GM18502 (cell line): ENCODE results near the gene DHTKD1.

ENCODE experiments used
- ATAC-seq: cut with Tn5 transposase; IDR thresholded peaks from one replicate; pipeline ENCODE4 v1.9.1; 2021; ENCODE audit warnings: mild to moderate bottlenecking; ENCODE audit not compliant: unreplicated experiment, poor library complexity

Gene DHTKD1, protein sequence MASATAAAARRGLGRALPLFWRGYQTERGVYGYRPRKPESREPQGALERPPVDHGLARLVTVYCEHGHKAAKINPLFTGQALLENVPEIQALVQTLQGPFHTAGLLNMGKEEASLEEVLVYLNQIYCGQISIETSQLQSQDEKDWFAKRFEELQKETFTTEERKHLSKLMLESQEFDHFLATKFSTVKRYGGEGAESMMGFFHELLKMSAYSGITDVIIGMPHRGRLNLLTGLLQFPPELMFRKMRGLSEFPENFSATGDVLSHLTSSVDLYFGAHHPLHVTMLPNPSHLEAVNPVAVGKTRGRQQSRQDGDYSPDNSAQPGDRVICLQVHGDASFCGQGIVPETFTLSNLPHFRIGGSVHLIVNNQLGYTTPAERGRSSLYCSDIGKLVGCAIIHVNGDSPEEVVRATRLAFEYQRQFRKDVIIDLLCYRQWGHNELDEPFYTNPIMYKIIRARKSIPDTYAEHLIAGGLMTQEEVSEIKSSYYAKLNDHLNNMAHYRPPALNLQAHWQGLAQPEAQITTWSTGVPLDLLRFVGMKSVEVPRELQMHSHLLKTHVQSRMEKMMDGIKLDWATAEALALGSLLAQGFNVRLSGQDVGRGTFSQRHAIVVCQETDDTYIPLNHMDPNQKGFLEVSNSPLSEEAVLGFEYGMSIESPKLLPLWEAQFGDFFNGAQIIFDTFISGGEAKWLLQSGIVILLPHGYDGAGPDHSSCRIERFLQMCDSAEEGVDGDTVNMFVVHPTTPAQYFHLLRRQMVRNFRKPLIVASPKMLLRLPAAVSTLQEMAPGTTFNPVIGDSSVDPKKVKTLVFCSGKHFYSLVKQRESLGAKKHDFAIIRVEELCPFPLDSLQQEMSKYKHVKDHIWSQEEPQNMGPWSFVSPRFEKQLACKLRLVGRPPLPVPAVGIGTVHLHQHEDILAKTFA

DNA sequence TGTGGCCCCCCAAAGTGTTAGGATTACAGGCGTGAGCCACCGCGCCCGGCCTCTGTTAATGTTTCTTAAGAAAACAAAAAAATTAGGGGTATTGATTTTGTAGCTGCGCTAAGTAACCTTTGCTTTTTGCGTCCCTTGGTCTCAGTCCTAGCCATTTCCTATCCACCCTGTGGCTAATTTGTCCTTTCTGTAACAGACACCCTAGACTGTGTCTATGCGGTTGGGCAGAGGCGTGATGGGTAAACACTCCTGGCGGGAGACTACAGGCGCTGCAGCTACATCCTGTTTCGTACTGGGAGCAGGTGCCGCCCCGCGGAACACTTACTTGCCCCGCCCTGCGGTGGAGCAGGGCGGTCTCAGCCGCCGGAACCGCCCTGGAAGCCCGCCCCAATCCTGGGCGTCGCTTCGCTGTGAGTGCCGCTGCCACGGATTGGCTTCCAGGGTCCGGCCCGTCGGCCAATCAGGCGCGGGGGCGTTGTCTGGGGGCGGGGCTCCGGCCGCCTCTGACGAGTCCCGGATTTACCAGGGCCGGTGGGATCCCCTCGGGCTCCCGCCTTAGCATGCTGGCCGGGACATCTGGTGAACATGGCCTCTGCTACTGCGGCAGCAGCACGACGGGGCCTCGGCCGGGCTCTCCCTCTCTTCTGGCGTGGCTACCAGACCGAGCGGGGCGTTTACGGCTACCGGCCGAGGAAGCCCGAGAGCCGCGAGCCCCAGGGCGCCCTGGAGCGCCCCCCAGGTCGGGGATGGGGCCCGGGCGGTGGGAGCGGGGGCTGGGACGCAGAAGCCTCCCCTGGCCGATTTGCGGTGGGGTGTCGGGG is at the start of gene DHTKD1:
TSS of gene DHTKD1 (plus strand) at position 506 of the 821 bp plus-strand sequence. CDS start at position 586, 80 bp downstream.
- ATAC-seq, result peak; percentile 97

DNA sequence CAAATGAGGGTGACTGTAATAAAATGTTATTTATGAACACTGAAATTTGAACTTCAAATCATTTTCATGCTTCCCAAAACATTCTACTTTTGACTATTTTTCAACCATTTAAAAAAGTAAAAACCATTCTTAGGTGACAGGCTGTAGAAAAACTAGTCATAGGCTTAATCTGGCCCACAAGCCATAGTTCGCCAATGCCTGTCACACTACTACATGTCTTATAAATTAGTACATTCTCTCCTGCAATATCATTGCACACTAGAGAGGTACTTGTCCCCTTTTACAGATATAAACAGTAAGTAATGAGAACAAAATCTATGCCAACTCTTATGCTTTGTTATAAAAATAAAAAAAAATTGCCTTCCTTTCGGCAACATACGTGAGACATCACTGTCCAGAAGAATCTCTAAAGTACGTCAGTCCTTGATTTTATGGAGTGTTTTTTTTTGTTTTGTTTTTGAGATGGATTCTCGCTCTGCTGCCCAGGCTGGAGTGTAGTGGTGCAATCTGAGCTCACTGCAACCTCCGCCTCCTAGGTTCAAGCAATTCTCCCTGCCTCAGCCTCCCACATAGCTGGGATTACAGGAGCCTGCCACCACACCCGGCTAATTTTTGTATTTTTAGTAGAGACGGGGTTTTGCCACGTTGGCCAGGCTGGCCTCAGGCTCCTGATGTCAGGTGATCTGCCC is 49.3 kb upstream of the DHTKD1 start:
- no peak for ATAC-seq

DNA sequence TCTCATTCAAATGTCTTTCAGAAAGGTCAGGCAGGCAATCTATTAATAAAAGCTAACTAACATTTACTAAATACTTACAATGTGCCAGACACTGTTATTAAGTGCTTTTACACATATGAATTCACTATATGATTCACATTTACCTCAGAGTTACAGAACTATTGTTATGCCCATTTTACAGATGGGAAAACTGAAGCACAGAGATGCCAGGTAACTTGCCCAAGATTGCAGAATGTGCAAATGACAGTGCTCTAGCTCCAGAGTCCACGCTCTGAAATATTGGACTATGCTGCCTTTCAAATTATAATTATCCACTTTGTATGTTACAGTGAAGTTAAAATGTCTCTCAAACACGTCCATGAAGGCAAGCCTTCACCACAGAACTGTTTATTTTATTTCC is 48.2 kb upstream of the DHTKD1 start:
- no peak for ATAC-seq

DNA sequence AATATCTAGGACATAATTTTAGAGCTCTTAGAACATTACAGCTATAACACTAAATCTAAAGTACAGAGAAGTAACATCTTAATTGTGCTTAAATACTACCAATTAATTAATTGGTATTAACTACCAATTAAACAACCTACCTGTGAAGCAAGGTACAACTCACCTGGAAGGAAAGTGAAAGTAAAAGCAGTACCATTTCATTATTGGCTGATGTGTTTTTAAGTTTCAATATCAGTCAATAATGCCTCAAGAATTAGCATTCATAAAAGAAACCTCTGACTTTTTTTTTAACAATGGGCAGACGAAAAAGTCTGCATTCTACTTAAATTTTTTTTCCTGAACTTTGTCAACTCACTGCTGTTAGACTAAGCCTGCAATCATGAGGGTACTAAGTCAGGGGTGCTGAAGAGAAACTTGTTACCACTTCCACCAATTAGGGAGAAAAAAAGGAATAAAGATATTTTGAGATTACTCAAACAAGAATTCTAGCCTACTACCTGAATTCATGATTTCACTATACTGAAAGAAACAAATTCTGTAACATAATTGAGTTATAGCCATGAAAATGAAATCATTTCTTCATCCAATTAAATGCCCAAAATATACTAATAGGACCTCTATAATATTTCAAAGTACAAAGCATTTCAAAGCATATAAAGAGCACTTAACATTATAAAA is 46.0 kb upstream of the DHTKD1 start:
- ATAC-seq, result no peak

DNA sequence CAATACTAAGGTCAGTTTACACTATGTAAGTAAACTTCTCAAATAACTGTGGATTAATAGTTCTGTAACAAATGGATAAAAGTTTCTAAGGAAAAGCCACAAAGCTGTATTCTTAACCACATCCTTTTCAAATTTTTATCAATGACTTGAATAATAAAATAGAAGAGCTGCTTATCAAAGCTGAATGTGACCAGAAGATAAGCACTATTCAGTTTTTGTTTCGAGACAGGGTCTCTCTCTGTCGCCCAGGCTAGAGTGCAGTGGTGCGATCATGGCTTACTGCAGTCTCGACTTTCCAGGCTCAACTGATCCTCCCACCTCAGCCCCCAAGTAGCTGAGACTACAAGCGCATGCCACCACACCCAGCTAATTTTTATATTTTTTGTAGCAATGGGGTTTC is 43.2 kb upstream of the DHTKD1 start:
- no peak for ATAC-seq

DNA sequence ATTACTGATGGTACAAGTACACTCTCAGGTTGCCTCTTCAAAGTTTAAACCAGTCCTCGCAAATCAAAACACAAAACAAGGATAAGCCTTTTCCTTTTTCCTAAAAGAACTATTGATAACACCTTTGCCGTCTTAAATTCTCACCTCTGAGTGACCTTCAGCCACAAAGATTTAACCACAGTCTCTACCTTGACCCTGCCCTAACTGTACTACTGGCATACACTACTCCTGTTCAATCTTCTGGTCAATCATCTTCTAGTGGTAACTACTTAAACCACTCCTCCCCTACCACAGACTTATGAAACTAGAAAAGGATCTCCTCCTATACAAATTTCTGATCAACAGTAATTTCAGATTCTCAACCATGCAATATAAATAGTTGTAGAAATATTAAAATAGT is 41.2 kb upstream of the DHTKD1 start:
- ATAC-seq, result peak; percentile 83

DNA sequence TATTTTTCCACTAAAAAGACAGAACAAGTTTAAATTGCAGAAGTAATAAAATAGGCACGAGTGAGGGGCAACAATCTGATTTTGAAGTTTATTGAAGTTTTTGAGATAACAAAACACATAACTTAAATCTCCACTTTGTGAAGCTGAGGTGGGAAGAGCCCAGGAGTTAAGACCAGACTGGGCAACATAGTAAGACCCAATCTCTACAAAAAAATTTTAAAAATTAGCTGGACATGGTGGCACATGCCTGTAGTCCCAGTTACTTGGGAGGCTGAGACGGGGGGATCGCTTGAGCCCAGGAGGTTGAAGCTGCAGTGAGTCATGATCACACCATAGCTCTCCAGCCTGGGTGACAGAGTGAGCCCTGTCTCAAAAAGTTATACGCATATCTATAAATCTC is 37.4 kb upstream of the DHTKD1 start:
- ATAC-seq, result no peak

DNA sequence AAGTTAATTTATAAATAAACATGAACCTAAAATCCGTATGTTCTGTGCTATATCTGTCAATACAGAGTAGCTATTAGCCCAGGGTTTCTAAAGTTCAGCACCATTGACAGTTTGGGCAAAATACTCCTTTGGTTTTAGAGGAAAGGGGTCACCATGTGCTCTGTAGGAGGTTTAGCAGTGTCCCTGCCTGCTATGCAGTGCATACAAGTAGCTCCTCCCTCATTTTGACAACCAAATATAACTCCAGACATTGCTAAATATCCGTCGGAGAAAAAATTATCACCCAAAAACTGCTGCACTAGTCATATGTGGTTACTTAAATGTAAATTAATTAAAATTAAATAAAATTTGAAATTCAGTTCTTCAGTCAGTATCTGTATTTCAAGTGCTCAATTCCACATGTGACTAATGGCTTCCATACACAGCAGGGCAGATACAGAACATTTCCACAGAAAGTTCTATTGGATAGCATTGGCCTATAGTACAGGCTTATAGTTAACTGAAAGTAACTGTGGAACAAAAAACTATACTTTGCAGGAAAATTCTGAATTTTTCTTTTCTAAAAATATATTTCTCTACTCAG is 32.6 kb upstream of the DHTKD1 start:
- ATAC-seq, result no peak

DNA sequence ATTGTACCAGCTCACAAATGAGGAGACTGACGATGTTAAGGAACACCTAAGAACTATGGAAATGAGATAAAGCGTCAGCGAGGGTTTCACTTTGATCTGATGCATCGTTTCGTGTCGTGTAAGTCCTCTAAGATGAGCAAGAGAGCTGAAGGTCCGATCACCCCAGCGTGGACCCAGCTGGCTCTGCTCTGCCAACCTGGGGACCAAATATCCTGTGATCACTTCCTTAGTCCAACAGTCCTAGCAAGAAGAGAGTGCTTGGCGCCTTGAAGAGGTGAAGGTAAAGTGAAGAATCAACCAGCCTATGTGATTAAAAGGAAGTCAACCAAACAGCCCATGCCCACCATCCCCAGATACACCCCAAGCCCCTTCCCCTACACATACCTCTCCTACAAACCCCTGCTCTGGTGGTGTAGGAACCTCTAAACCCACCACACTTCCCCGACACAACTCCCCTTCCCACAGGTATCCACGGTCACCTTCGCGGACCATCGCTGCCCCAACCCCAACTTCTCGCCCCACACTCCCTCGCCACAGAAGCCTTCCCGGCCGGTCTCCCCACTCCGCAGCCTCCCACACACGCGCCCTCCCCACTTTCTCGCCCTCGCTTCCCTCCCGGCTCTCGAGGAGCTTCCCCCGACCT is 26.9 kb upstream of the DHTKD1 start:
- no peak for ATAC-seq

DNA sequence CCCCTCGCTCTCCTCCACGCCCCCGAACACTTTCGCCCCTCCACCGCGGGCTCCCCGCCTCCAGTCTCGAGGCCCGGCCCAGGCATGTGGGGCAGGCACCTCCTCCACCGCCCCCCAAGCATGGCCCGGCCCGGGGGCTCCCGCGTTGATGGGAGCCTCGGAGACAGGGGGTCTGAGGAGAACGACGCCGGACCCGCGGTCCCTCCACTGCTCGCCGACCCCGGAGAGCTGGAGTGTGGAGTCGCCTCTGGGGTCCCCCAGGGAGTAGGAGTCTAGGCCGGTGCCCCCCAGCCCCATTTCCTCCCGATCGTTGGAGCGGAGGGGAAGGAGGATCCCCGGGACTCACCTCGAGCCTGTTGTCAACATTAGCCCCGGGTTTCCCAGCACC is 26.4 kb upstream of the DHTKD1 start:
- ATAC-seq, result peak; percentile 10

DNA sequence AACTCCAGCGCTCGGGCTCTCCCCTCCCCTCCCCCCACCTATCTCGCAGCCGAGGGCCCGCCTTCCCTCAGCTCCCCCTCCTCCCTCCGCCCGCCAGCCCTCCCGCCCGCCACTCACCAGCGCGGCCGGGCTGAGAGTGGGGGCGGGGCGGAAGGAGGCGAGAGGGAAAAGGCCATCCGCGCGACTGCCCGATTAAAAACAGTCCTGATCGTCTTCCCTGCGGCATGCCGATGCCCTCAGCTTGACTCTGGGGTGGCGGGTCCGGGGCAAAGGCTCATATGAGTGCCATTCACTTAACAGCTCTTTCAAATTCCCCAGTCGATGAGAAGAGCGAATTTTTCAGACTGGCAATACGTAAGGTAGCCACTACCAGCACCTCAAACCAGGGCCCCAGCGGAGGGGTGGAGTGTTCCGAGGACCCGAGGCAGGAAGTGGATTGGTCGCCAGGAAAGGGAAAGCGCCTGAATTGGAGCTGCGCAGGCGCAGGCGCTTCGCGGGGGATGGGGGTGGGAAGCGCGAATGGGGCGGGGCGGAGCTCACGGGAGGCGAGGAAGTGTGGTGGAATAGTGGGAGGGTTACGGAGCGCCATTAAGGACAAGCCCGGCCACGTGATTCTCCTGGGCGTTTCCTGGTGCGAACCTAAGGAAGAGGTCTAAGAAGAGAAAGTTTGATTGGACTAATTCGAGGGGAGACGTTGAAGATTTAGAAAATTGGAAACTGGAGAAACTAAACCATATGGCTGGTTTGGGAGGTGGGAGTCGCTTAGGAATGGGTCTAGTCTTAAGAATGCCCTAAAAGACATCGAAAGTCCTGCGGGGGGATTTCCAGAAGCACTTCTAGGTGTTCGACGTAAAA is 25.7 kb upstream of the DHTKD1 start, which contains the start of gene UPF2:
TSS of gene UPF2 (minus strand) at position 13 of the 855 bp plus-strand sequence. CDS start 7,386 bp downstream, outside the sequence.
- ATAC-seq, result peak; percentile 62

DNA sequence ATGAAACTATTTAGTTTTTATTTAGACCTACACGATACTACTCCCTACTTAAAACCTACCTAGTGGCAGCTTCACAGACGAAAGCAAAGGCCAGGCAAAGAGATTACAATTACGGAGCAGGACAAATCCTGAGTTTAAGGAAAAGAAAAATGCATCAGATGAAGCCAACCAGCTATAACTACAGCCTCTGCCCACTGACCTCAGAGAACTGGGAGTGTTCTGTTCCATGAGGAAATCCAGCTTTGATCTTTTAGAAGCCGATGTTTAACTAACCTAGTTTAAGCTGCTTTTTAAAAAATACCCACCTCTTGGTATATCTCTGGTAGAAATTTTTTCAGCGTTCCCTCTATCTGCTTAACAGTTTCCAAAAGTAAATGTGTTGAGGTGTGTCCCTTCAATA is 23.2 kb upstream of the DHTKD1 start:
- no peak for ATAC-seq

DNA sequence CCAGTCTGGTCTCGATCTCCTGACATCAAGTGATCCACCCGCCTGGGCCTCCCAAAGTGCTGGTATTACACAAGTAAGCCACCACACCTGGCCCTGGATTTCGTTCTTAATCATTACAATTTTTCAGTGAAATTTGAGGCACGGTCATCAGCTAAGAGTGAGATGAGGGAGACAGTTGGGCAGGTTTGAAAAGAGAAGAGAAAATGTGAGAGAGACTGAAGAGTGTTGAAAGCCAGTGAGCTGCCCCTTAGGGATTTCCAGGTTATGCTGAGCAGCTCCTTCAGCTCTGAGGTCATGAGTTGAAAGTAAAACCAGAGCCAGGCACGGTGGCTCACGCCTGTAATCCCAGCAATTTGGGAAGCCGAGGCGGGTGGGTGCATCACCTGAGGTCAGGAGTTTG is 20.2 kb upstream of the DHTKD1 start:
- peak; percentile 30 for ATAC-seq

DNA sequence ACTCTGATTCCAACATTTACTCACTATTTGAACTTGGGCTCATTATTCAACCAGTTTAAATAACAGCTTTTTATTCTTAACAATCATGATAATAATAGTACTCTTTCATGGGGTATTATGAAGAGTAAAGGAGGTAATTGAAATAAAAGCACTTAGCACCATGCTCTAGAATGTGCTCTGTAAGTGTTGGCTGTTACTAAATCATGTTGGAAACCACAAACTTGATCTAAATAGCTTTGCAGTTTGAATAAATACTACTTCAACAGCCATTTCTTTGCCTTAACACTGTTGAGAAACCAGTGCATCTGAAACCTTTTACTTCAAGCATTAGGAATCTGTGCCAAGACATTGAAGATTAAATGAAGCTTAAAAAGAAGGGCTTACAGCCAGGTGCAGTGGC is 18.2 kb upstream of the DHTKD1 start:
- no peak for ATAC-seq

DNA sequence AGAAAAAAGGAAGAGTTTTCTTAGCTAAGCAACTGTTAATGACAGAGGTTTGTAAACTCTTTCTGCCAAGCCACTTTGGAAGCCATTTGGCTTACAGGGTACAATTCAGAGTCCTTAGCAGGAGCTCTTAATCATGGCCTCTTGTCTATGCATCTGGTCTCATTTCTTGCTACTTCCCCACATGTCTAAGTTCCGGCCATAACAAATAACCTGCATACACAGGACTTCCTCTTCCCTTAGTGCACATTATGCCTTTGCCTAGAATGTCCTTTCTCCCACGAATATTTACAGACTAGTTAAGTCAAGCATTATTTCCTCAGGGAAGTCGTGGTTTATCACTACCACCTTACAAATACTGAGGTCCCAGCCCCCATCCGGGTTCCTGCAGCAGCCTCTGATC is 17.5 kb upstream of the DHTKD1 start:
- ATAC-seq, result no peak

DNA sequence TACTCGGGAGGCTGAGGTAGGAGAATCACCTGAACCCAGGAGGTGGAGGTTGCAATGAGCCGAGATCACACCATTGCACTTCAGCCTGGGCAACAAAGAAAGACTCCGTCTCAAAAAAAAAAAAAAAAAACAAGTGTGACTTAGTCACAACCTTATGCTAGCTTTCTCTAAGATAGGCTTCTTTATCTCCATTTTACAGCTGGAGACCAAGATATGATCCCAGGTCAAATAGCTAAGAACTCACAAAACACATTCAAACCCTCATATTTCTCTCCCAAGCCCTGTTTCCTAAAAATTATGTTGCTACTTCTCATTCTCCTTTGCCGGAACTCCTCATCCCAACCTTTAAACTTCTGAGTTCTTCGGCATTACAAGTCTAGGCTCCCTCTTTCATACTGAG is 13.0 kb upstream of the DHTKD1 start:
- no peak for ATAC-seq

DNA sequence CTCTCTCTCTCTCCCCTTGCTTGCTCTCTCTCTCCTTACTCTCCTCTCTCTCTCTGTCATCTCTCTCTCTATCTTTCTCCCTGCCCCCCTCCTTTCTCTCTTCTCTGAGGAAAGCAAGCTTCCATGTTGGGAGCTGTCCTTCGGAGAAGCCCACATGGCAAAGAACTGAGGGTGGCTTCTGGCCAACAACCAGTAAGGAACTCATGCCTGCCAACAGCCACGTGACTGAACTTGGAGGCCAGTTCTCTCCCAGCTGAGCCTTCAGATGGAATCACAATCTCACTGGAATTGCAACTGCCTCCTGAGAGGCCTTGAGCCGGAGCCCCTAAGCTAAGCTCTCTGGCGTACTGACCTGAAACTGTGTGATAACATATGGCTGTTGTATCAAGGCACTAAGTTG is 12.0 kb upstream of the DHTKD1 start:
- no peak for ATAC-seq

DNA sequence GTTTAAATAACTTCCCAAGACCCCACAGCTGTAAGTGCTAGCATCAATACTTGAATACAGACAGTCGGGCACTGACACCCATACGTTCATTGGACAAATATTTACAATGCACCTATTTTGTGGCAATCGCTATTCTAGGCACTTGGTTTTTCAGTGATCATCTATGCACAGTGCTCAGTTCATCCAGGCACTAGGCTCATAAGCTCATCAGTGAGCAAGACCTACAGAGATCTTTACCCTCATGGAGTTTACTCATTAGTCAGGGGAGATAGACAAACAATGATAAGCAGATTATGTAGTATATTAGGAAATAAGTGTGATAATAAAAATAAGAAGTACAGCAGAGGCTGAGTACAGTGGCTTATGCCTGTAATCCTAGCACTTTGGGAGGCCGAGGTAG is 7.6 kb upstream of the DHTKD1 start:
- ATAC-seq, result no peak
